IMR-90 (cell line): ENCODE measurements around the gene ZNF284. TPM values are rescaled to one million over a fixed set of nuclear protein-coding genes. Genes with fewer than 3 reads are reported as not detected.

Experiments
- ATAC-seq: fragments of 200-7000 bp; cut with Tn5 transposase; 2 replicates; pipeline ENCODE4 v1.9.1; 2020; ENCODE audit warnings: low read depth, mild to moderate bottlenecking, moderate library complexity
- BruUV-seq: library from RNA; stranded (reverse); fragments of 400-500 nt; replicated peaks from 2 replicates; lab custom pipeline; 2021; lab: Mats Ljungman, UMichigan
- CTCF ChIA-PET: fragments of 300-600 bp; formaldehyde crosslinking; extraction: SDS; loops from one replicate; lab custom pipeline; 2021; ENCODE audit warnings: antibody characterized with exemption; lab: Yijun Ruan, JAX
- POLR2A ChIA-PET: fragments of 300-600 bp; sonication (Branson Sonifier 250); formaldehyde crosslinking; loops from one replicate; lab custom pipeline; 2022; ENCODE audit warnings: antibody characterized with exemption; ENCODE audit not compliant: unreplicated experiment; lab: Charles Lee
- DNase-seq: peaks from one replicate; pipeline ENCODE4 v3.0.0; 2013
- H2AFZ ChIP-seq: replicated peaks from 2 replicates; pipeline ENCODE3; 2013; ENCODE audit warnings: low read length, mild to moderate bottlenecking; ENCODE audit not compliant: poor library complexity
- H2AK5ac ChIP-seq: 2 replicates; pipeline ENCODE4 v1.6.1; 2013; ENCODE audit warnings: low read depth, low read length, inconsistent platforms
- H2AK9ac ChIP-seq: replicated peaks from 2 replicates; pipeline ENCODE3; 2013; ENCODE audit warnings: mild to moderate bottlenecking, low read depth, low read length, moderate library complexity; ENCODE audit not compliant: poor library complexity
- H2BK120ac ChIP-seq: 2 replicates; pipeline ENCODE4 v1.6.1; 2013; ENCODE audit warnings: low read depth, low read length, inconsistent platforms
- H2BK15ac ChIP-seq: 3 replicates; pipeline ENCODE4 v1.6.1; 2013; ENCODE audit warnings: low read depth, low read length, inconsistent platforms
- H2BK20ac ChIP-seq: 2 replicates; pipeline ENCODE4 v1.6.1; 2013; ENCODE audit warnings: low read depth, mild to moderate bottlenecking, inconsistent platforms, low read length, moderate library complexity
- H2BK5ac ChIP-seq: 2 replicates; pipeline ENCODE4 v1.6.1; 2013; ENCODE audit warnings: mild to moderate bottlenecking, low read depth, low read length, inconsistent platforms; ENCODE audit not compliant: poor library complexity, severe bottlenecking
- H3K14ac ChIP-seq: replicated peaks from 2 replicates; pipeline ENCODE4 v1.6.1; 2013; ENCODE audit warnings: low read depth, low read length, inconsistent platforms
- H3K18ac ChIP-seq: 2 replicates; pipeline ENCODE4 v1.6.1; 2013; ENCODE audit warnings: low read depth, low read length, control low read depth
- H3K23ac ChIP-seq: 2 replicates; pipeline ENCODE4 v1.6.1; 2013; ENCODE audit warnings: low read depth, low read length, inconsistent platforms
- H3K27ac ChIP-seq: 2 replicates; pipeline ENCODE4 v1.5.1; 2013; ENCODE audit warnings: mild to moderate bottlenecking, control low read depth, low read length; ENCODE audit not compliant: insufficient read depth
- H3K27me3 ChIP-seq: 2 replicates; pipeline ENCODE4 v1.6.1; 2013; ENCODE audit warnings: low read length; ENCODE audit not compliant: control insufficient read depth, insufficient read depth
- H3K36me3 ChIP-seq: 2 replicates; pipeline ENCODE4 v1.6.1; 2013; ENCODE audit warnings: low read length, mixed read lengths; ENCODE audit not compliant: control insufficient read depth, insufficient read depth
- H3K4ac ChIP-seq: 2 replicates; pipeline ENCODE4 v1.6.1; 2013; ENCODE audit warnings: low read depth, low read length, inconsistent platforms
- H3K4me1 ChIP-seq: 2 replicates; pipeline ENCODE4 v1.6.1; 2013; ENCODE audit warnings: low read length, mixed read lengths; ENCODE audit not compliant: control insufficient read depth, insufficient read depth
- H3K4me2 ChIP-seq: 2 replicates; pipeline ENCODE4 v1.6.1; 2013; ENCODE audit warnings: low read depth, mild to moderate bottlenecking, control low read depth, low read length, moderate library complexity
- H3K4me3 ChIP-seq: 2 replicates; pipeline ENCODE4 v1.5.1; 2013; ENCODE audit warnings: low read depth, mild to moderate bottlenecking, control low read depth, low read length, moderate library complexity; ENCODE audit not compliant: insufficient read depth
- H3K56ac ChIP-seq: 2 replicates; pipeline ENCODE4 v1.6.1; 2013; ENCODE audit warnings: low read length, inconsistent platforms; ENCODE audit not compliant: insufficient read depth; ENCODE audit errors: extremely low read depth
- H3K79me1 ChIP-seq, 2 experiments: 2 replicates each; pipeline ENCODE4 v1.6.1; 2013; ENCODE audit warnings: low read length in 2 of 2, inconsistent platforms in 1 of 2, low read depth in 1 of 2
- H3K9ac ChIP-seq: 2 replicates; pipeline ENCODE4 v1.6.1; 2013; ENCODE audit warnings: low read depth, low read length, control low read depth
- H3K9me1 ChIP-seq: 2 replicates; pipeline ENCODE4 v1.6.1; 2013; ENCODE audit warnings: low read length, inconsistent platforms; ENCODE audit not compliant: insufficient read depth
- H3K9me3 ChIP-seq: 2 replicates; pipeline ENCODE4 v1.6.1; 2013; ENCODE audit warnings: low read length; ENCODE audit not compliant: control insufficient read depth, insufficient read depth
- H4K20me1 ChIP-seq: 2 replicates; pipeline ENCODE4 v1.6.1; 2013; ENCODE audit warnings: low read length, inconsistent platforms; ENCODE audit not compliant: insufficient read depth
- H4K5ac ChIP-seq: 2 replicates; pipeline ENCODE4 v1.6.1; 2013; ENCODE audit warnings: mild to moderate bottlenecking, low read depth, low read length, control low read depth
- H4K8ac ChIP-seq, 2 experiments: 2 replicates each; pipeline ENCODE4 v1.6.1; 2013; ENCODE audit warnings: low read depth in 2 of 2, low read length in 2 of 2, control low read depth in 1 of 2, inconsistent platforms in 1 of 2
- H4K91ac ChIP-seq: 2 replicates; pipeline ENCODE4 v1.6.1; 2013; ENCODE audit warnings: low read depth, low read length, inconsistent platforms; ENCODE audit not compliant: insufficient read depth
- BHLHE40 ChIP-seq: fragments of 150-350 bp; IDR thresholded peaks from 2 replicates; pipeline ENCODE4 v1.6.1; 2016; ENCODE audit warnings: mild to moderate bottlenecking, low read depth, low read length
- MAZ ChIP-seq: IDR thresholded peaks from 2 replicates; pipeline ENCODE4 v1.6.1; 2012; ENCODE audit warnings: low read depth, mild to moderate bottlenecking, low read length, improper control_type of control experiment, moderate library complexity, borderline replicate concordance
- MXI1 ChIP-seq: IDR thresholded peaks from 2 replicates; pipeline ENCODE4 v1.6.1; 2012; ENCODE audit warnings: low read depth, mild to moderate bottlenecking, low read length, moderate library complexity, borderline replicate concordance
- NFE2L2 ChIP-seq: fragments of 150-350 bp; IDR thresholded peaks from 2 replicates; pipeline ENCODE4 v1.6.1; 2016; ENCODE audit warnings: low read depth, mild to moderate bottlenecking, low read length
- POLR2A ChIP-seq: IDR thresholded peaks from 2 replicates; pipeline ENCODE4 v1.6.1; 2012; ENCODE audit warnings: mild to moderate bottlenecking, low read depth, low read length
- RAD21 ChIP-seq: IDR thresholded peaks from 2 replicates; pipeline ENCODE4 v1.6.1; 2012; ENCODE audit warnings: low read length, improper control_type of control experiment
- RCOR1 ChIP-seq: IDR thresholded peaks from 2 replicates; pipeline ENCODE4 v1.6.1; 2012; ENCODE audit warnings: mild to moderate bottlenecking, low read length, improper control_type of control experiment; ENCODE audit not compliant: insufficient replicate concordance
- RFX5 ChIP-seq: IDR thresholded peaks from 2 replicates; pipeline ENCODE4 v1.8.0; 2012; ENCODE audit warnings: low read depth, mild to moderate bottlenecking, low read length, moderate library complexity
- WGBS, 2 experiments: methylation state at CpG; one replicate each; pipeline versions ENCODE4 v1.1.5 to v1.1.7; 2013; ENCODE audit warnings: missing lambda C conversion rate in 2 of 2; ENCODE audit not compliant: insufficient read length in 1 of 2; ENCODE audit errors: extremely low coverage in 2 of 2; 5-methylcytosine and 5-hydroxymethylcytosine counted together
- dilution Hi-C: fragments of 300-500 bp; cut with HindIII; formaldehyde crosslinking; loops from one replicate; pipeline ENCODE4 v1.14.3; 2018; ENCODE audit warnings: low sequenced_read_pairs; ENCODE audit not compliant: unreplicated experiment
- in situ Hi-C: fragments of 300-500 bp; cut with MboI; formaldehyde crosslinking; loops from 3 replicates; pipeline ENCODE4 v1.14.3; 2019; ENCODE audit warnings: low sequenced_read_pairs, inconsistent platforms, mixed read lengths
- intact Hi-C: fragments of 100-400 bp; cut with micrococcal nuclease; formaldehyde crosslinking; loops from 2 replicates; pipeline ENCODE4 v1.10.0; 2022
- polyA plus RNA-seq, 3 experiments: library from polyadenylated mRNA; depleted of rRNA; stranded (reverse); fragments of >200 nt; gene quantifications; 2 replicates each; pipeline ENCODE4 v1.2.3, GENCODE V29; 2012; ENCODE audit warnings: low replicate concordance in 1 of 3
- total RNA-seq: library from RNA; depleted of rRNA; stranded (reverse); fragments of >200 nt; gene quantifications from 2 replicates; pipeline ENCODE4 v1.2.3, GENCODE V29; 2012
- TF ChIP-seq, protein P1 (sequence below): conservative IDR thresholded peaks from 2 replicates; pipeline ENCODE4 v1.5.1; 2012; ENCODE audit warnings: mild to moderate bottlenecking, low read depth, low read length, improper control_type of control experiment

ZNF284 gene
- total and polyA plus RNA-seq, 2 of the 4 experiments (the other 2 are of a cell fraction): 1.2 to 4.1 TPM

DNA sequence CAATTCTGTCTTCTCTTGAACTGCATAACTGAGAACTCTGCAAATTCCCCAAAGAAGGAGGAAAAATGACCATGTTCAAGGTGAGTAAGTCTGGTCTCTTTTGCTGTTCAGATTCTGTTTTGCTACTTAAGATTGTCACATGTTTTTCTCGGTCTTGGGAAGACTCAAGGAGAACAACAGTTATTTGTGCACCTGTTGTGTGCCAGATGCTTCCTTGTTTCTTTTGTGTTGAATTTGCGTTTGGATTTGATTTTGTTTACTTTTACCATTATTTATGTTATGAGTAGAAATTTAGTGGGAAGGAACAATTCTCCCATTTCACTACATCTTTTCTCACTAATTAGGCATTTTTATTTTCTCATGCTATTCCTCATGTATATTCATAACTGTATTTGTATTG lies 4.4 kb downstream of the ZNF284 start:
- no peak overlapping the region for H3K14ac ChIP-seq
- H2BK20ac ChIP-seq: no peak overlapping the region
- H3K4ac ChIP-seq: no peak overlapping the region
- no peaks in the 10 kb centered on the region for H3K27me3 ChIP-seq
- H3K23ac ChIP-seq: no peak overlapping the region
- DNase-seq: no peak
- TF ChIP-seq RCOR1 (no peak), NFE2L2 (no peak), POLR2A (no peak), MXI1 (no peak), BHLHE40 (no peak), RFX5 (no peak), MAZ (no peak), RAD21 (no peak)
- TF ChIP-seq, protein P1, sequence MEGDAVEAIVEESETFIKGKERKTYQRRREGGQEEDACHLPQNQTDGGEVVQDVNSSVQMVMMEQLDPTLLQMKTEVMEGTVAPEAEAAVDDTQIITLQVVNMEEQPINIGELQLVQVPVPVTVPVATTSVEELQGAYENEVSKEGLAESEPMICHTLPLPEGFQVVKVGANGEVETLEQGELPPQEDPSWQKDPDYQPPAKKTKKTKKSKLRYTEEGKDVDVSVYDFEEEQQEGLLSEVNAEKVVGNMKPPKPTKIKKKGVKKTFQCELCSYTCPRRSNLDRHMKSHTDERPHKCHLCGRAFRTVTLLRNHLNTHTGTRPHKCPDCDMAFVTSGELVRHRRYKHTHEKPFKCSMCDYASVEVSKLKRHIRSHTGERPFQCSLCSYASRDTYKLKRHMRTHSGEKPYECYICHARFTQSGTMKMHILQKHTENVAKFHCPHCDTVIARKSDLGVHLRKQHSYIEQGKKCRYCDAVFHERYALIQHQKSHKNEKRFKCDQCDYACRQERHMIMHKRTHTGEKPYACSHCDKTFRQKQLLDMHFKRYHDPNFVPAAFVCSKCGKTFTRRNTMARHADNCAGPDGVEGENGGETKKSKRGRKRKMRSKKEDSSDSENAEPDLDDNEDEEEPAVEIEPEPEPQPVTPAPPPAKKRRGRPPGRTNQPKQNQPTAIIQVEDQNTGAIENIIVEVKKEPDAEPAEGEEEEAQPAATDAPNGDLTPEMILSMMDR: no peak
- H4K91ac ChIP-seq: no peak overlapping the region
- no peaks in the 10 kb centered on the region for H3K9me3 ChIP-seq
- peaks cover 2% of the 10 kb centered on the region; the same call in 1 of the 2 replicates for H3K4me1 ChIP-seq
- intact Hi-C loops (no loop called here), dilution Hi-C loops (no loop called here), in situ Hi-C loops (no loop called here)
- H2AK5ac ChIP-seq: no peak overlapping the region
- no peak overlapping the region for H3K27ac ChIP-seq
- H2AK9ac ChIP-seq: no peak overlapping the region
- no peak overlapping the region for H3K18ac ChIP-seq
- no peak overlapping the region for H2BK5ac ChIP-seq
- peaks cover 14% of the 10 kb centered on the region for H3K36me3 ChIP-seq
- H2BK15ac ChIP-seq: no peak overlapping the region
- H4K5ac ChIP-seq: no peak overlapping the region
- no peak for ATAC-seq
- H3K79me1 ChIP-seq: peaks cover 16% of the 10 kb centered on the region in 2 experiments
- H4K8ac ChIP-seq: no peak overlapping the region
- no peak overlapping the region for H3K9ac ChIP-seq
- ChIA-PET POLR2A (no interaction called here), CTCF (no interaction called here)
- no peaks in the 10 kb centered on the region for H4K20me1 ChIP-seq
- no peak overlapping the region for H2BK120ac ChIP-seq
- H3K9me1 ChIP-seq: no peaks in the 10 kb centered on the region
- no peak overlapping the region for H2AFZ ChIP-seq
- no peak overlapping the region for H3K56ac ChIP-seq
- 100% methylated on average over 1 of the region's 2 CpGs; no CpG with 5 or more reads in 1 of the 2 experiments for WGBS, 2 experiments
- no peak overlapping the region for H3K4me3 ChIP-seq
- no peak overlapping the region for H3K4me2 ChIP-seq
- BruUV-seq: no TSS peak
